Effector CD4-positive, alpha-beta T cell (primary cell): Measurements from ENCODE around the gene GAR1.
"Not testable (repeated sequence)": the region's sequence is repeated elsewhere in the genome, so short reads cannot be mapped to it uniquely, and the experiment has no call there.

Source experiments
- DNase-seq: peaks from one replicate; pipeline ENCODE4 v3.0.0-alpha.2; 2020
- total RNA-seq: gene quantifications from one replicate; lab custom pipeline; 2026; lab: John Stamatoyannopoulos, UW

The GAR1 gene
- 7.5 reads per million, percentile 26 among the genes with 10 or more reads in this experiment for total RNA-seq

GRCh38 chr4:109815151-109816081, at the start of gene GAR1:
GAR1 (plus strand) TSS chr4:109815762; CDS start chr4:109816165, 403 bp downstream.
- peak; percentile 81 for DNase-seq

- not testable (repeated sequence) for DNase-seq
These were observed 33.5 kb upstream of the GAR1 start for GRCh38 chr4:109782092-109782491.

GRCh38 chr4:109786846-109787245, 28.7 kb upstream of the GAR1 start:
- no peak for DNase-seq

GRCh38 chr4:109787807-109788206, 27.8 kb upstream of the GAR1 start:
- no peak for DNase-seq

GRCh38 chr4:109795059-109795458, 20.5 kb upstream of the GAR1 start:
- DNase-seq = no peak

- DNase-seq = no peak
These were observed 16.7 kb upstream of the GAR1 start for GRCh38 chr4:109798866-109799265.

GRCh38 chr4:109801099-109801789, 14.3 kb upstream of the GAR1 start:
- no peak for DNase-seq

- no peak for DNase-seq
These were observed 13.7 kb upstream of the GAR1 start, which contains the start of gene CFI for GRCh38 chr4:109801895-109802319. CFI (minus strand) TSS chr4:109801999; CDS start chr4:109801971, 28 bp downstream.

GRCh38 chr4:109803924-109804571, 11.5 kb upstream of the GAR1 start:
- no peak for DNase-seq

GRCh38 chr4:109809655-109810054, 5.9 kb upstream of the GAR1 start:
- no peak for DNase-seq

- no peak for DNase-seq
These were observed 4.8 kb upstream of the GAR1 start for GRCh38 chr4:109810552-109811387.

- DNase-seq = no peak
These were observed 3.9 kb upstream of the GAR1 start for GRCh38 chr4:109811707-109812106.

- DNase-seq = peak; percentile 13
These were observed 500 bp downstream of the GAR1 start for GRCh38 chr4:109816082-109816442.

GRCh38 chr4:109816894-109817293, 1.3 kb downstream of the GAR1 start:
- no peak for DNase-seq

- no peak for DNase-seq
These were observed 2.7 kb downstream of the GAR1 start for GRCh38 chr4:109818268-109818667.

GRCh38 chr4:109820563-109820962, 5.0 kb downstream of the GAR1 start:
- no peak for DNase-seq

- DNase-seq = no peak
These were observed 5.6 kb downstream of the GAR1 start for GRCh38 chr4:109821185-109821584.

- DNase-seq = no peak
These were observed 11.2 kb downstream of the GAR1 start for GRCh38 chr4:109826719-109827118.

- no peak for DNase-seq
These were observed 12.1 kb downstream of the GAR1 start, which contains the start of gene RRH for GRCh38 chr4:109827672-109828071. RRH (plus strand) TSS chr4:109827972; CDS start chr4:109828028, 56 bp downstream.

- no peak for DNase-seq
These were observed 18.2 kb downstream of the GAR1 start for GRCh38 chr4:109833756-109834155.

GRCh38 chr4:109836985-109837384, 21.4 kb downstream of the GAR1 start:
- no peak for DNase-seq
